Ecto neural progenitor cell (in vitro differentiated cells): ENCODE results near the gene EHMT1.

Experiments used
- DNase-seq: peaks from one replicate; pipeline ENCODE4 v3.0.0-alpha.2; 2018; ENCODE audit warnings: low spot score

Gene EHMT1

GRCh38 chr9:137618105-137619067, at the start of gene EHMT1:
Gene EHMT1, plus strand, starts transcription at chr9:137619005. Its CDS starts 24 bp downstream, at chr9:137619029.
- DNase-seq: peak; percentile 94

- no peak for DNase-seq
Measured at GRCh38 chr9:137569609-137570203, 49.1 kb upstream of the EHMT1 start.

- no peak for DNase-seq
Measured at GRCh38 chr9:137570566-137570965, 48.2 kb upstream of the EHMT1 start.

- DNase-seq: no peak
Measured at GRCh38 chr9:137574192-137574591, 44.6 kb upstream of the EHMT1 start.

- DNase-seq: no peak
Measured at GRCh38 chr9:137575364-137575715, 43.5 kb upstream of the EHMT1 start.

GRCh38 chr9:137575716-137576411, 42.9 kb upstream of the EHMT1 start:
- no peak for DNase-seq

GRCh38 chr9:137578518-137579258, 40.1 kb upstream of the EHMT1 start, which contains the start of gene DPH7:
Gene DPH7, minus strand, starts transcription at chr9:137578925. Its CDS starts 148 bp downstream, at chr9:137578777.
- DNase-seq: peak; percentile 95

- DNase-seq: no peak
Measured at GRCh38 chr9:137579259-137579604, 39.6 kb upstream of the EHMT1 start.

GRCh38 chr9:137580209-137580953, 38.4 kb upstream of the EHMT1 start:
- no peak for DNase-seq

GRCh38 chr9:137580954-137581322, 37.9 kb upstream of the EHMT1 start:
- no peak for DNase-seq

- DNase-seq: no peak
Measured at GRCh38 chr9:137581361-137582285, 37.2 kb upstream of the EHMT1 start.

- no peak for DNase-seq
Measured at GRCh38 chr9:137582286-137582860, 36.4 kb upstream of the EHMT1 start.

GRCh38 chr9:137583347-137583746, 35.5 kb upstream of the EHMT1 start:
- DNase-seq: no peak

- DNase-seq: no peak
Measured at GRCh38 chr9:137583957-137584356, 34.8 kb upstream of the EHMT1 start.

GRCh38 chr9:137586854-137587253, 32.0 kb upstream of the EHMT1 start:
- no peak for DNase-seq

GRCh38 chr9:137588311-137588710, 30.5 kb upstream of the EHMT1 start:
- DNase-seq: no peak

GRCh38 chr9:137588891-137589290, 29.9 kb upstream of the EHMT1 start:
- no peak for DNase-seq

GRCh38 chr9:137589441-137590122, 29.2 kb upstream of the EHMT1 start:
- no peak for DNase-seq

GRCh38 chr9:137590123-137590468, 28.7 kb upstream of the EHMT1 start:
- no peak for DNase-seq
